AG08396 (cell line): Measurements from ENCODE around the gene TAMM41.
"Not testable (repeated sequence)": the region's sequence is repeated elsewhere in the genome, so short reads cannot be mapped to it uniquely, and the experiment has no call there.

ENCODE experiments used
- DNase-seq: peaks from one replicate; pipeline ENCODE4 v3.0.0; 2012; ENCODE audit warnings: low spot score, mixed read lengths

Gene TAMM41

GRCh38 chr3:11846281-11847266 is at the start of gene TAMM41:
Gene TAMM41, minus strand, starts transcription at chr3:11846885. Its CDS starts 249 bp downstream, at chr3:11846636.
- DNase-seq = peak; percentile 90

- DNase-seq = no peak
These were observed 32.2 kb upstream of the TAMM41 start for GRCh38 chr3:11878837-11879236.

GRCh38 chr3:11874707-11875106 is 28.0 kb upstream of the TAMM41 start:
- DNase-seq = not testable (repeated sequence)

- not testable (repeated sequence) for DNase-seq
These were observed 17.1 kb upstream of the TAMM41 start for GRCh38 chr3:11863739-11864138.

- DNase-seq = not testable (repeated sequence)
These were observed 15.9 kb upstream of the TAMM41 start for GRCh38 chr3:11862584-11862983.

GRCh38 chr3:11862145-11862544 is 15.5 kb upstream of the TAMM41 start:
- DNase-seq = not testable (repeated sequence)

GRCh38 chr3:11860213-11860612 is 13.5 kb upstream of the TAMM41 start:
- not testable (repeated sequence) for DNase-seq

- no peak for DNase-seq
These were observed 6.8 kb upstream of the TAMM41 start for GRCh38 chr3:11853450-11853849.

GRCh38 chr3:11850003-11850402 is 3.3 kb upstream of the TAMM41 start:
- DNase-seq = no peak

- DNase-seq = no peak
These were observed 922 bp upstream of the TAMM41 start for GRCh38 chr3:11847607-11848006.

GRCh38 chr3:11845651-11846050 is 1.0 kb downstream of the TAMM41 start:
- no peak for DNase-seq

GRCh38 chr3:11844891-11845290 is 1.8 kb downstream of the TAMM41 start:
- no peak for DNase-seq

GRCh38 chr3:11835028-11835639 is 11.6 kb downstream of the TAMM41 start:
- DNase-seq = peak; percentile 28

- no peak for DNase-seq
These were observed 13.4 kb downstream of the TAMM41 start for GRCh38 chr3:11832981-11833905.

- no peak for DNase-seq
These were observed 17.3 kb downstream of the TAMM41 start for GRCh38 chr3:11829416-11829815.

GRCh38 chr3:11826628-11827265 is 19.9 kb downstream of the TAMM41 start:
- no peak for DNase-seq

GRCh38 chr3:11825301-11825700 is 21.4 kb downstream of the TAMM41 start:
- DNase-seq = no peak

- no peak for DNase-seq
These were observed 26.1 kb downstream of the TAMM41 start for GRCh38 chr3:11820531-11821041.

GRCh38 chr3:11819146-11819689 is 27.5 kb downstream of the TAMM41 start:
- DNase-seq = no peak

- DNase-seq = no peak
These were observed 28.7 kb downstream of the TAMM41 start for GRCh38 chr3:11818033-11818432.

GRCh38 chr3:11815111-11815510 is 31.6 kb downstream of the TAMM41 start:
- no peak for DNase-seq
